GM19324 (cell line): Measurements from ENCODE around the gene PPP1R3F.
"Not testable (repeated sequence)": the region's sequence is repeated elsewhere in the genome, so short reads cannot be mapped to it uniquely, and the experiment has no call there.

Source experiments
- ATAC-seq: cut with Tn5 transposase; IDR thresholded peaks from one replicate; pipeline ENCODE4 v1.9.1; 2021; ENCODE audit warnings: mild to moderate bottlenecking, moderate library complexity; ENCODE audit not compliant: unreplicated experiment, low FRiP score

PPP1R3F gene

GRCh38 chrX:49270249-49270921 is 792 bp downstream of the PPP1R3F start:
- no peak for ATAC-seq

GRCh38 chrX:49271341-49271740 is 1.7 kb downstream of the PPP1R3F start:
- ATAC-seq = no peak

GRCh38 chrX:49272421-49272820 is 2.8 kb downstream of the PPP1R3F start:
- no peak for ATAC-seq

- no peak for ATAC-seq
Measured at GRCh38 chrX:49273181-49273727, 3.7 kb downstream of the PPP1R3F start.

- ATAC-seq = no peak
Measured at GRCh38 chrX:49276207-49276606, 6.6 kb downstream of the PPP1R3F start.

GRCh38 chrX:49276671-49277534 is 7.3 kb downstream of the PPP1R3F start:
- ATAC-seq = no peak

- ATAC-seq = no peak
Measured at GRCh38 chrX:49277535-49277830, 7.9 kb downstream of the PPP1R3F start.

- ATAC-seq = no peak
Measured at GRCh38 chrX:49278081-49278480, 8.5 kb downstream of the PPP1R3F start.

GRCh38 chrX:49282647-49283011 is 13.0 kb downstream of the PPP1R3F start:
- ATAC-seq = no peak

GRCh38 chrX:49284212-49284611 is 14.6 kb downstream of the PPP1R3F start:
- no peak for ATAC-seq

GRCh38 chrX:49286136-49286535 is 16.5 kb downstream of the PPP1R3F start:
- no peak for ATAC-seq

- no peak for ATAC-seq
Measured at GRCh38 chrX:49286581-49286980, 17.0 kb downstream of the PPP1R3F start.

GRCh38 chrX:49287665-49288064 is 18.1 kb downstream of the PPP1R3F start:
- no peak for ATAC-seq

GRCh38 chrX:49290215-49290614 is 20.6 kb downstream of the PPP1R3F start:
- ATAC-seq = no peak

GRCh38 chrX:49291615-49292337 is 22.2 kb downstream of the PPP1R3F start:
- ATAC-seq = peak; percentile 53

GRCh38 chrX:49292400-49293362 is 23.1 kb downstream of the PPP1R3F start:
- no peak for ATAC-seq

- not testable (repeated sequence) for ATAC-seq
Measured at GRCh38 chrX:49299293-49299692, 29.7 kb downstream of the PPP1R3F start.

- ATAC-seq = no peak
Measured at GRCh38 chrX:49300703-49301102, 31.1 kb downstream of the PPP1R3F start.

- no peak for ATAC-seq
Measured at GRCh38 chrX:49303346-49303745, 33.8 kb downstream of the PPP1R3F start, which contains the start of gene GAGE10. TSS of gene GAGE10 (plus strand) at chrX:49303646. CDS start at chrX:49304860, 1,214 bp downstream.

- ATAC-seq = not testable (repeated sequence)
Measured at GRCh38 chrX:49307775-49308174, 38.2 kb downstream of the PPP1R3F start.
